C4-2B (cell line): ENCODE data around the gene LARGE1.

ENCODE experiments used
- H3K27ac ChIP-seq: fragments of 450-650 bp; 2 replicates; pipeline ENCODE4 v1.5.1; 2017
- CTCF ChIP-seq: fragments of 450-650 bp; conservative IDR thresholded peaks from 2 replicates; pipeline ENCODE4 v1.5.1; 2017; ENCODE audit warnings: mild to moderate bottlenecking
- ZFX ChIP-seq: fragments of 450-650 bp; IDR thresholded peaks from 2 replicates; pipeline ENCODE4 v1.6.1; 2017

LARGE1 gene

GRCh38 chr22:33324228-33324627 lies 596.0 kb downstream of the LARGE1 start:
- no peak overlapping the region for H3K27ac ChIP-seq
- TF ChIP-seq ZFX = no peak
- no peak for TF ChIP-seq CTCF

GRCh38 chr22:33321466-33321865 lies 598.8 kb downstream of the LARGE1 start:
- TF ChIP-seq CTCF (no peak), ZFX (no peak)
- no peak overlapping the region for H3K27ac ChIP-seq

- TF ChIP-seq CTCF = no peak
- no peak for TF ChIP-seq ZFX
- no peak overlapping the region for H3K27ac ChIP-seq
These were observed 604.3 kb downstream of the LARGE1 start for GRCh38 chr22:33315954-33316353.

- no peak overlapping the region for H3K27ac ChIP-seq
- TF ChIP-seq CTCF (no peak), ZFX (no peak)
These were observed 605.2 kb downstream of the LARGE1 start for GRCh38 chr22:33315117-33315516.

- TF ChIP-seq ZFX = no peak
- TF ChIP-seq CTCF = no peak
- H3K27ac ChIP-seq = no peak overlapping the region
These were observed 606.0 kb downstream of the LARGE1 start for GRCh38 chr22:33314316-33314715.

GRCh38 chr22:33303099-33303498 lies 617.2 kb downstream of the LARGE1 start:
- TF ChIP-seq CTCF (no peak), ZFX (no peak)
- H3K27ac ChIP-seq = no peak overlapping the region

GRCh38 chr22:33302549-33302948 lies 617.7 kb downstream of the LARGE1 start:
- TF ChIP-seq CTCF (no peak), ZFX (no peak)
- no peak overlapping the region for H3K27ac ChIP-seq
